OCI-LY1 (cell line): ENCODE measurements around the gene MME.

Experiments used
- H2AFZ ChIP-seq: fragments of 200-600 bp; sonication (generic), shearing (Covaris generic); 2 replicates; pipeline ENCODE4 v1.6.0; 2014; ENCODE audit warnings: antibody characterized with exemption, mild to moderate bottlenecking, low read length
- H3F3A ChIP-seq: fragments of 200-600 bp; sonication (generic), shearing (Covaris generic); 2 replicates; pipeline ENCODE4 v1.6.0; 2014; ENCODE audit warnings: mild to moderate bottlenecking, antibody characterized with exemption, low read length, moderate library complexity; ENCODE audit not compliant: insufficient read depth
- H3K27ac ChIP-seq: fragments of 200-600 bp; sonication (generic); 2 replicates; pipeline ENCODE4 v1.5.1; 2014; ENCODE audit warnings: low read length, mixed run types, mild to moderate bottlenecking, low read depth; ENCODE audit not compliant: poor library complexity, severe bottlenecking
- H3K27me3 ChIP-seq: fragments of 200-600 bp; sonication (generic); 2 replicates; pipeline ENCODE4 v1.6.0; 2014; ENCODE audit warnings: antibody characterized with exemption, mild to moderate bottlenecking, low read length, moderate library complexity; ENCODE audit not compliant: insufficient read depth
- H3K36me3 ChIP-seq: fragments of 200-600 bp; sonication (generic); 2 replicates; pipeline ENCODE4 v1.6.1; 2014; ENCODE audit warnings: mild to moderate bottlenecking, antibody characterized with exemption, low read length, moderate library complexity, mixed read lengths; ENCODE audit not compliant: insufficient read depth
- H3K4me1 ChIP-seq: fragments of 200-600 bp; sonication (generic); 2 replicates; pipeline ENCODE4 v1.5.1; 2014; ENCODE audit warnings: mild to moderate bottlenecking, low read length, moderate library complexity; ENCODE audit not compliant: insufficient read depth, severe bottlenecking
- H3K4me2 ChIP-seq: fragments of 200-600 bp; sonication (generic), shearing (Covaris generic); 2 replicates; pipeline ENCODE4 v1.6.1; 2014; ENCODE audit warnings: low read length
- H3K4me3 ChIP-seq: fragments of 200-600 bp; sonication (generic); 2 replicates; pipeline ENCODE4 v1.5.1; 2014; ENCODE audit warnings: low read length, low read depth, mild to moderate bottlenecking, mixed read lengths; ENCODE audit not compliant: poor library complexity, severe bottlenecking
- H3K79me2 ChIP-seq: fragments of 200-600 bp; shearing (Covaris generic); 2 replicates; pipeline ENCODE4 v1.6.1; 2016; ENCODE audit warnings: mixed run types, low read length, mixed read lengths; ENCODE audit not compliant: insufficient read depth
- H3K9ac ChIP-seq: fragments of 200-600 bp; sonication (generic), shearing (Covaris generic); 2 replicates; pipeline ENCODE4 v1.6.1; 2014; ENCODE audit warnings: mild to moderate bottlenecking, low read length, mixed read lengths
- H3K9me2 ChIP-seq: fragments of 200-600 bp; sonication (generic), shearing (Covaris generic); 2 replicates; pipeline ENCODE4 v1.6.1; 2014; ENCODE audit warnings: low read depth, mild to moderate bottlenecking, low read length, mixed read lengths
- H3K9me3 ChIP-seq: fragments of 200-600 bp; shearing (Covaris generic); 2 replicates; pipeline ENCODE4 v1.6.1; 2014; ENCODE audit warnings: low read length, mixed read lengths
- H4K20me1 ChIP-seq: fragments of 200-600 bp; sonication (generic), shearing (Covaris generic); 2 replicates; pipeline ENCODE4 v1.6.0; 2016; ENCODE audit warnings: mild to moderate bottlenecking, low read length; ENCODE audit not compliant: insufficient read depth
- EZH2 ChIP-seq: fragments of 200-600 bp; sonication (generic), shearing (Covaris generic); IDR thresholded peaks from 2 replicates; pipeline ENCODE4 v1.8.0; 2017; ENCODE audit warnings: borderline replicate concordance, mixed run types, mild to moderate bottlenecking, antibody characterized with exemption, low read length, moderate library complexity, mixed read lengths
- TF ChIP-seq, protein P1 (sequence below): fragments of 200-600 bp; sonication (generic), shearing (Covaris generic); IDR thresholded peaks from 2 replicates; pipeline ENCODE4 v1.5.1; 2017; ENCODE audit warnings: mild to moderate bottlenecking, antibody characterized with exemption, low read length, moderate library complexity, mixed read lengths

MME gene

DNA sequence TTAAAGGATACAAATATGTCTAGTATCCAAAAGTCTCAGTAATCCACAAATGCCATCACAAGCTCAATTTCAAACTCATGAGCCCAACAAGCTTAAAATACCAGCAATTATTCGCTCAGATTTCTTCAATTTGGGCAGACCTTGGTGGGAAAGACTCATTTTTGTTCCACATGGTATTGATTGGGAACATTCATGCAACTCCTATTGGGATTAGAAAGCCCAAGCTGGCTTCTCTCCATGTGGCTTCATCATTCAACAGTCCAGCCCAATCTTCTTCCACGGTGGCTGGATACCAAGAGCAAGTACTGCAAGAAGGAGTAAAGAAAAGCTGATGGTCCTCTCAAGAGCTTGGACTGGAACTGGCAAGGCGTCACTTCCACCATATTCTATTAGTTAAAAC, 147.0 kb downstream of the MME start:
- no peaks in the 10 kb centered on the region for H3K4me1 ChIP-seq
- H3K9me3 ChIP-seq = no peaks in the 10 kb centered on the region
- no peak overlapping the region for H2AFZ ChIP-seq
- H3F3A ChIP-seq = no peaks in the 10 kb centered on the region
- TF ChIP-seq, protein P1, sequence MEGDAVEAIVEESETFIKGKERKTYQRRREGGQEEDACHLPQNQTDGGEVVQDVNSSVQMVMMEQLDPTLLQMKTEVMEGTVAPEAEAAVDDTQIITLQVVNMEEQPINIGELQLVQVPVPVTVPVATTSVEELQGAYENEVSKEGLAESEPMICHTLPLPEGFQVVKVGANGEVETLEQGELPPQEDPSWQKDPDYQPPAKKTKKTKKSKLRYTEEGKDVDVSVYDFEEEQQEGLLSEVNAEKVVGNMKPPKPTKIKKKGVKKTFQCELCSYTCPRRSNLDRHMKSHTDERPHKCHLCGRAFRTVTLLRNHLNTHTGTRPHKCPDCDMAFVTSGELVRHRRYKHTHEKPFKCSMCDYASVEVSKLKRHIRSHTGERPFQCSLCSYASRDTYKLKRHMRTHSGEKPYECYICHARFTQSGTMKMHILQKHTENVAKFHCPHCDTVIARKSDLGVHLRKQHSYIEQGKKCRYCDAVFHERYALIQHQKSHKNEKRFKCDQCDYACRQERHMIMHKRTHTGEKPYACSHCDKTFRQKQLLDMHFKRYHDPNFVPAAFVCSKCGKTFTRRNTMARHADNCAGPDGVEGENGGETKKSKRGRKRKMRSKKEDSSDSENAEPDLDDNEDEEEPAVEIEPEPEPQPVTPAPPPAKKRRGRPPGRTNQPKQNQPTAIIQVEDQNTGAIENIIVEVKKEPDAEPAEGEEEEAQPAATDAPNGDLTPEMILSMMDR = no peak
- no peak overlapping the region for H3K4me3 ChIP-seq
- no peak overlapping the region for H3K4me2 ChIP-seq
- no peaks in the 10 kb centered on the region; the same call in 1 of the 2 replicates for H3K9me2 ChIP-seq
- no peaks in the 10 kb centered on the region for H3K36me3 ChIP-seq
- H3K27ac ChIP-seq = no peak overlapping the region
- H4K20me1 ChIP-seq = no peaks in the 10 kb centered on the region
- H3K79me2 ChIP-seq = no peaks in the 10 kb centered on the region
- H3K27me3 ChIP-seq = no peaks in the 10 kb centered on the region
- H3K9ac ChIP-seq = no peak overlapping the region

DNA sequence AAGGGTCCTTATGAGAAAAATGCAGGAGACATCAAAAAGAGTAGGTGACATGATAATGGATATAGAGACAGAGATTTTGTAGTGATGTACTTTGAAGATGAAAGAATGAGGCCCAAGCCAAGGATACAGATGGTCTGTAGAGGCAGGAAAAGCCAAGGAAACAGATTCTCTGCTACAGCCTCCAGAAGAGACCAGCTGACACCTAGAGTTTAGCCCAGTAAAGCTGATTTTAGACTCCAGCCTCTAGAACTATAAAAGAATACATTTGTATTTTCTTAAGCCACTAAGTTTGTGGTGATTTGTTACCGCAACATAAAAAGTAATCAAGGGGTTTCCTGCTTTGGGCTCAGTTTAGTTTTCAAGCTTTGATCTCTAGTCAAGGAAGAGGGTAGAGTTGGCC, 148.6 kb downstream of the MME start:
- Histone ChIP-seq H3K79me2 (no peaks in the 10 kb centered on the region), H3K9me2 (no peaks in the 10 kb centered on the region; the same call in 1 of the 2 replicates), H3K36me3 (no peaks in the 10 kb centered on the region), H3K4me2 (no peak overlapping the region), H3K9ac (no peak overlapping the region), H3K4me1 (no peaks in the 10 kb centered on the region), H3K27me3 (no peaks in the 10 kb centered on the region), H2AFZ (no peak overlapping the region), H3K27ac (no peak overlapping the region), H3F3A (no peaks in the 10 kb centered on the region), H4K20me1 (no peaks in the 10 kb centered on the region), H3K4me3 (no peak overlapping the region), H3K9me3 (no peaks in the 10 kb centered on the region)
- no peak for TF ChIP-seq EZH2
- TF ChIP-seq, protein P1 = no peak

DNA sequence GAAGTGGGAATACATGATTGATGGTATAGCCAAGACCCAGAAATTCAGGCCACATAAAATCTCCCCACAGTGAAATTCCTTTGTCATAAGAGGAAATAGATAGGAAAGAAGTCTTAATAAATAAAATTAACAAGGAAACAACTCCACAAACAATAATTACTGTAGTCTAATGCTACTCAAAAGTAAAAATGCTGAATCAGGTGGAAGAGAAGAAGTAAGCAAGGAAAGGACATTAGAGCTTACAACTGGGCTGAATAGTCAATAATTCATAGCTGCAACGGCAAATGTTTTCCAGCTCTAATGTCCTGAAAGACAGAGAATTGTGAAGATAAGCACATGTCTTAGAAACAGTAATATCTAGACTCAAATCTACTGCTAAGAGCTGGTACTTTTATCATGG, 149.0 kb downstream of the MME start:
- no peak overlapping the region for H3K27ac ChIP-seq
- no peaks in the 10 kb centered on the region for H3K79me2 ChIP-seq
- H3K9me3 ChIP-seq = no peaks in the 10 kb centered on the region
- no peaks in the 10 kb centered on the region; the same call in 1 of the 2 replicates for H3K9me2 ChIP-seq
- TF ChIP-seq EZH2 = no peak
- TF ChIP-seq, protein P1 = no peak
- no peaks in the 10 kb centered on the region for H3F3A ChIP-seq
- no peak overlapping the region for H2AFZ ChIP-seq
- H3K27me3 ChIP-seq = no peaks in the 10 kb centered on the region
- H3K4me2 ChIP-seq = no peak overlapping the region
- no peak overlapping the region for H3K4me3 ChIP-seq
- H3K9ac ChIP-seq = no peak overlapping the region
- H4K20me1 ChIP-seq = no peaks in the 10 kb centered on the region
- H3K4me1 ChIP-seq = no peaks in the 10 kb centered on the region
- H3K36me3 ChIP-seq = no peaks in the 10 kb centered on the region
